ENCODE measurements around the gene TSPAN12. TPM values are rescaled to one million over a fixed set of nuclear protein-coding genes. Genes with fewer than 3 reads are reported as not detected.
A peak's percentile ranks its signal among the peaks of the same experiment; 100 is the strongest.

Gene TSPAN12
- polyA plus RNA-seq, 4 donors, result 26.8 to 134 (median 30.1) TPM

GRCh38 chr7:120837599-120837998 lies 20.3 kb downstream of the TSPAN12 start:
- Histone ChIP-seq H3K9me3 (ENCODE audit: control insufficient read depth in 2 of 2, insufficient read depth in 1 of 2, low read depth in 1 of 2, low read length in 1 of 2) (no peaks in the 10 kb centered on the region), H3K27ac (ENCODE audit: low read depth in 1 of 3, low read length in 2 of 3) (no peak overlapping the region), H3K27me3 (ENCODE audit: control insufficient read depth in 3 of 3, insufficient read depth in 3 of 3, low read length in 3 of 3) (no peaks in the 10 kb centered on the region), H3K4me3 (ENCODE audit: low read depth in 1 of 3, low read length in 3 of 3) (no peak overlapping the region), H3K4me1 (ENCODE audit: control insufficient read depth in 3 of 3, insufficient read depth in 2 of 3, low read depth in 1 of 3, low read length in 2 of 3) (peaks cover 0 to 3% (median 2%) of the 10 kb centered on the region in 3 donors), H3K36me3 (ENCODE audit: control insufficient read depth in 3 of 3, insufficient read depth in 2 of 3, low read depth in 1 of 3, low read length in 3 of 3) (peaks cover 0 to 17% (median 0%) of the 10 kb centered on the region in 3 donors)
- DNase-seq (no peak), FAIRE-seq (no peak)
- WGBS, 3 donors, result 85 to 93% (median 89%) methylated on average over 4 of the region's 4 CpGs

GRCh38 chr7:120836556-120837115 lies 21.3 kb downstream of the TSPAN12 start:
- Histone ChIP-seq H3K27ac (ENCODE audit: low read depth in 1 of 3, low read length in 2 of 3) (no peak overlapping the region), H3K36me3 (ENCODE audit: control insufficient read depth in 3 of 3, insufficient read depth in 2 of 3, low read depth in 1 of 3, low read length in 3 of 3) (peaks cover 0 to 17% (median 0%) of the 10 kb centered on the region in 3 donors), H3K27me3 (ENCODE audit: control insufficient read depth in 3 of 3, insufficient read depth in 3 of 3, low read length in 3 of 3) (no peaks in the 10 kb centered on the region), H3K9me3 (ENCODE audit: control insufficient read depth in 2 of 2, insufficient read depth in 1 of 2, low read depth in 1 of 2, low read length in 1 of 2) (no peaks in the 10 kb centered on the region), H3K4me1 (ENCODE audit: control insufficient read depth in 3 of 3, insufficient read depth in 2 of 3, low read depth in 1 of 3, low read length in 2 of 3) (no peaks in the 10 kb centered on the region), H3K4me3 (ENCODE audit: low read depth in 1 of 3, low read length in 3 of 3) (no peak overlapping the region)
- FAIRE-seq, result no peak
- WGBS, 3 donors, result 92 to 97% (median 96%) methylated on average over 1 of the region's 1 CpG
- no peak for DNase-seq

- DNase-seq (no peak), FAIRE-seq (no peak)
- Histone ChIP-seq H3K27me3 (ENCODE audit: control insufficient read depth in 3 of 3, insufficient read depth in 3 of 3, low read length in 3 of 3) (no peaks in the 10 kb centered on the region), H3K4me1 (ENCODE audit: control insufficient read depth in 3 of 3, insufficient read depth in 2 of 3, low read depth in 1 of 3, low read length in 2 of 3) (peaks cover 0 to 1% (median 0%) of the 10 kb centered on the region in 3 donors), H3K36me3 (ENCODE audit: control insufficient read depth in 3 of 3, insufficient read depth in 2 of 3, low read depth in 1 of 3, low read length in 3 of 3) (peaks cover 0 to 17% (median 0%) of the 10 kb centered on the region in 3 donors), H3K9me3 (ENCODE audit: control insufficient read depth in 2 of 2, insufficient read depth in 1 of 2, low read depth in 1 of 2, low read length in 1 of 2) (no peaks in the 10 kb centered on the region), H3K4me3 (ENCODE audit: low read depth in 1 of 3, low read length in 3 of 3) (no peak overlapping the region), H3K27ac (ENCODE audit: low read depth in 1 of 3, low read length in 2 of 3) (no peak overlapping the region)
- WGBS, 3 donors, result 97 to 100% (median 99%) methylated on average over 2 of the region's 2 CpGs
These were observed 23.2 kb downstream of the TSPAN12 start for GRCh38 chr7:120834726-120835125.

GRCh38 chr7:120833546-120833945 lies 24.4 kb downstream of the TSPAN12 start:
- DNase-seq (no peak), FAIRE-seq (no peak)

GRCh38 chr7:120832803-120833202 lies 25.1 kb downstream of the TSPAN12 start:
- no peaks in the 10 kb centered on the region for H3K27me3 ChIP-seq (ENCODE audit: control insufficient read depth in 3 of 3, insufficient read depth in 3 of 3, low read length in 3 of 3)
- H3K9me3 ChIP-seq (ENCODE audit: control insufficient read depth in 2 of 2, insufficient read depth in 1 of 2, low read depth in 1 of 2, low read length in 1 of 2), result no peaks in the 10 kb centered on the region
- peaks cover 0 to 3% (median 0%) of the 10 kb centered on the region in 3 donors for H3K4me1 ChIP-seq (ENCODE audit: control insufficient read depth in 3 of 3, insufficient read depth in 2 of 3, low read depth in 1 of 3, low read length in 2 of 3)
- H3K36me3 ChIP-seq (ENCODE audit: control insufficient read depth in 3 of 3, insufficient read depth in 2 of 3, low read depth in 1 of 3, low read length in 3 of 3), result peaks cover 0 to 17% (median 0%) of the 10 kb centered on the region in 3 donors
- no peak overlapping the region for H3K27ac ChIP-seq (ENCODE audit: low read depth in 1 of 3, low read length in 2 of 3)
- FAIRE-seq (no peak), DNase-seq (no peak)
- no peak overlapping the region for H3K4me3 ChIP-seq (ENCODE audit: low read depth in 1 of 3, low read length in 3 of 3)
- WGBS, 3 donors, result 89 to 95% (median 94%) methylated on average over 2 of the region's 2 CpGs

More at GRCh38 chr7:120833546-120833945, 24.4 kb downstream of the TSPAN12 start:
- Histone ChIP-seq H3K4me3 (ENCODE audit: low read depth in 1 of 3, low read length in 3 of 3) (no peak overlapping the region), H3K36me3 (ENCODE audit: control insufficient read depth in 3 of 3, insufficient read depth in 2 of 3, low read depth in 1 of 3, low read length in 3 of 3) (peaks cover 0 to 15% (median 0%) of the 10 kb centered on the region in 3 donors), H3K9me3 (ENCODE audit: control insufficient read depth in 2 of 2, insufficient read depth in 1 of 2, low read depth in 1 of 2, low read length in 1 of 2) (no peaks in the 10 kb centered on the region), H3K4me1 (ENCODE audit: control insufficient read depth in 3 of 3, insufficient read depth in 2 of 3, low read depth in 1 of 3, low read length in 2 of 3) (peaks cover 0 to 3% (median 0%) of the 10 kb centered on the region in 3 donors), H3K27ac (ENCODE audit: low read depth in 1 of 3, low read length in 2 of 3) (no peak overlapping the region), H3K27me3 (ENCODE audit: control insufficient read depth in 3 of 3, insufficient read depth in 3 of 3, low read length in 3 of 3) (no peaks in the 10 kb centered on the region)
- 58 to 87% (median 77%) methylated on average over 2 of the region's 2 CpGs for WGBS, 3 donors

- Histone ChIP-seq H3K27ac (ENCODE audit: low read depth in 1 of 3, low read length in 2 of 3) (no peak overlapping the region), H3K9me3 (ENCODE audit: control insufficient read depth in 2 of 2, insufficient read depth in 1 of 2, low read depth in 1 of 2, low read length in 1 of 2) (no peaks in the 10 kb centered on the region), H3K27me3 (ENCODE audit: control insufficient read depth in 3 of 3, insufficient read depth in 3 of 3, low read length in 3 of 3) (no peaks in the 10 kb centered on the region), H3K4me1 (ENCODE audit: control insufficient read depth in 3 of 3, insufficient read depth in 2 of 3, low read depth in 1 of 3, low read length in 2 of 3) (peaks cover 0 to 3% (median 0%) of the 10 kb centered on the region in 3 donors), H3K4me3 (ENCODE audit: low read depth in 1 of 3, low read length in 3 of 3) (no peak overlapping the region), H3K36me3 (ENCODE audit: control insufficient read depth in 3 of 3, insufficient read depth in 2 of 3, low read depth in 1 of 3, low read length in 3 of 3) (peaks cover 0 to 8% (median 0%) of the 10 kb centered on the region in 3 donors)
- DNase-seq (no peak), FAIRE-seq (no peak)
- WGBS, 3 donors, result 77 to 85% (median 83%) methylated on average over 1 of the region's 1 CpG
These were observed 26.7 kb downstream of the TSPAN12 start for GRCh38 chr7:120831260-120831659.

GRCh38 chr7:120829487-120829886 lies 28.5 kb downstream of the TSPAN12 start:
- Histone ChIP-seq H3K27me3 (ENCODE audit: control insufficient read depth in 3 of 3, insufficient read depth in 3 of 3, low read length in 3 of 3) (no peaks in the 10 kb centered on the region), H3K36me3 (ENCODE audit: control insufficient read depth in 3 of 3, insufficient read depth in 2 of 3, low read depth in 1 of 3, low read length in 3 of 3) (peaks cover 0 to 2% (median 0%) of the 10 kb centered on the region in 3 donors), H3K4me3 (ENCODE audit: low read depth in 1 of 3, low read length in 3 of 3) (no peak overlapping the region), H3K9me3 (ENCODE audit: control insufficient read depth in 2 of 2, insufficient read depth in 1 of 2, low read depth in 1 of 2, low read length in 1 of 2) (no peaks in the 10 kb centered on the region), H3K27ac (ENCODE audit: low read depth in 1 of 3, low read length in 2 of 3) (peak overlapping the region in 1 of 3 donors; percentile 31), H3K4me1 (ENCODE audit: control insufficient read depth in 3 of 3, insufficient read depth in 2 of 3, low read depth in 1 of 3, low read length in 2 of 3) (peaks cover 0 to 3% (median 0%) of the 10 kb centered on the region in 3 donors)
- WGBS, 3 donors, result 11 to 61% (median 38%) methylated on average over 2 of the region's 2 CpGs
- DNase-seq (peak; percentile 55 to 66), FAIRE-seq (no peak)

- H3K4me3 ChIP-seq (ENCODE audit: low read depth in 1 of 3, low read length in 3 of 3), result no peak overlapping the region
- DNase-seq, result no peak
These were observed 29.4 kb downstream of the TSPAN12 start for GRCh38 chr7:120828528-120828927.

More at GRCh38 chr7:120828528-120828927, 29.4 kb downstream of the TSPAN12 start:
- WGBS, 3 donors, result 71 to 87% (median 82%) methylated on average over 2 of the region's 2 CpGs
- Histone ChIP-seq H3K36me3 (ENCODE audit: control insufficient read depth in 3 of 3, insufficient read depth in 2 of 3, low read depth in 1 of 3, low read length in 3 of 3) (peaks cover 0 to 2% (median 0%) of the 10 kb centered on the region in 3 donors), H3K27ac (ENCODE audit: low read depth in 1 of 3, low read length in 2 of 3) (peak overlapping the region in 1 of 3 donors; percentile 50), H3K4me1 (ENCODE audit: control insufficient read depth in 3 of 3, insufficient read depth in 2 of 3, low read depth in 1 of 3, low read length in 2 of 3) (peaks cover 0 to 3% (median 0%) of the 10 kb centered on the region in 3 donors), H3K27me3 (ENCODE audit: control insufficient read depth in 3 of 3, insufficient read depth in 3 of 3, low read length in 3 of 3) (no peaks in the 10 kb centered on the region), H3K9me3 (ENCODE audit: control insufficient read depth in 2 of 2, insufficient read depth in 1 of 2, low read depth in 1 of 2, low read length in 1 of 2) (no peaks in the 10 kb centered on the region)
- FAIRE-seq, result no peak
